ENCODE results near the gene ZBTB40.

ZBTB40 gene

DNA sequence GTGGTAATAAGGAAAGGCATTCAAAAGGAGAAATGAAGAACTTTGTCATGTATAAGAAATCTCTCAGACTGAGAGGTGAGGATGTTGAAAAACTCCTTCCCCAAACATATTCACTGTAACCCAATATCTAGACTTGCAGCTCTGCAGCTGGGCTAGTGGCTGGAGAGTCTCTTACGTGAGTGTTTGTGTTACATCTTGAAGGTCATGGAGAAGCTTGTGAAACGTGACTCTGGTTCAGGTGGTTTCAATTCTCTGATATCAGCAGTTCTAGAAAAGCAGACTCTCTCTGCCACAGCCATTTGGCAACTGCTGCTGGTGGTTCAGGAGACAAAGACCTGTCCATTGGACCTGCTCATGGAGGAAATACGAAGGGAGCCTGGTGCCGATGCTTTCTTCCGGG is 56.7 kb downstream of the ZBTB40 start:
- Histone ChIP-seq H3K36me3 (ENCODE audit: control insufficient read depth, insufficient read depth, low read length, severe bottlenecking) (peaks cover 74% of the 10 kb centered on the region), H3K9ac (ENCODE audit: low read length) (no peak overlapping the region), H3K9me3 (ENCODE audit: control insufficient read depth, low read length) (no peaks in the 10 kb centered on the region), H3K27me3 (replicated peaks; ENCODE audit: control insufficient read depth, insufficient read depth, low read length) (no peaks in the 10 kb centered on the region), H3K4me1 (ENCODE audit: control insufficient read depth, insufficient read depth, low read length) (peaks cover 16% of the 10 kb centered on the region), H3K4me3 (ENCODE audit: low read length) (no peak overlapping the region)
- peak; percentile 13 for DNase-seq (ENCODE audit: low read depth)

DNA sequence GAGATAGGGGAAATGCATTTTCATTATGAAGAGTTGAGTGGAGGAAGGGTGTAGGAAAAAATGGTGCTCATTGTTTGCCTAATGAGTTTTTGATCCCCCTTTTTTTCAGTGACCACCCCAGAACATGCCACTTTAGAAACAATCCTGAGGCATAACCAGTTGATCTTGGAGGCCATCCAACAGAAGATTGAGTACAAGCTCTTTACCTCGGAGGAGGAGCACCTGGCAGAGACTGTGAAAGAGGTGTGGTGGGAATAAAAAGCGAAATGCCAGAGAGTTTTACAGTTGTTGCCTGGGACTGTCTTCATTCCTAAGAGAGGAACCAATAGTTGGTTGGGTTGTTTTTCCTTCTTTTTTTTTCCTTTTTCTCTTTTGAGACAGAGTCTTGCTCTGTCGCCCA is 57.3 kb downstream of the ZBTB40 start:
- no peak for DNase-seq (ENCODE audit: low read depth)

GRCh38 chr1:22509815-22510214 is 58.2 kb downstream of the ZBTB40 start:
- H3K4me3 ChIP-seq (ENCODE audit: low read length): no peak overlapping the region
- no peak overlapping the region for H3K9ac ChIP-seq (ENCODE audit: low read length)
- DNase-seq (ENCODE audit: low read depth): peak; percentile 41
- no peaks in the 10 kb centered on the region for H3K9me3 ChIP-seq (ENCODE audit: control insufficient read depth, low read length)
- peaks cover 2% of the 10 kb centered on the region for H3K4me1 ChIP-seq (ENCODE audit: control insufficient read depth, insufficient read depth, low read length)
- peaks cover 87% of the 10 kb centered on the region for H3K36me3 ChIP-seq (ENCODE audit: control insufficient read depth, insufficient read depth, low read length, severe bottlenecking)
- H3K27me3 ChIP-seq (replicated peaks; ENCODE audit: control insufficient read depth, insufficient read depth, low read length): no peaks in the 10 kb centered on the region

More for the DNA sequence above, 57.3 kb downstream of the ZBTB40 start:
- H3K4me3 ChIP-seq (ENCODE audit: low read length): no peak overlapping the region
- H3K36me3 ChIP-seq (ENCODE audit: control insufficient read depth, insufficient read depth, low read length, severe bottlenecking): peaks cover 79% of the 10 kb centered on the region
- no peaks in the 10 kb centered on the region for H3K9me3 ChIP-seq (ENCODE audit: control insufficient read depth, low read length)
- H3K27me3 ChIP-seq (replicated peaks; ENCODE audit: control insufficient read depth, insufficient read depth, low read length): no peaks in the 10 kb centered on the region
- no peak overlapping the region for H3K9ac ChIP-seq (ENCODE audit: low read length)
- H3K4me1 ChIP-seq (ENCODE audit: control insufficient read depth, insufficient read depth, low read length): peaks cover 10% of the 10 kb centered on the region

DNA sequence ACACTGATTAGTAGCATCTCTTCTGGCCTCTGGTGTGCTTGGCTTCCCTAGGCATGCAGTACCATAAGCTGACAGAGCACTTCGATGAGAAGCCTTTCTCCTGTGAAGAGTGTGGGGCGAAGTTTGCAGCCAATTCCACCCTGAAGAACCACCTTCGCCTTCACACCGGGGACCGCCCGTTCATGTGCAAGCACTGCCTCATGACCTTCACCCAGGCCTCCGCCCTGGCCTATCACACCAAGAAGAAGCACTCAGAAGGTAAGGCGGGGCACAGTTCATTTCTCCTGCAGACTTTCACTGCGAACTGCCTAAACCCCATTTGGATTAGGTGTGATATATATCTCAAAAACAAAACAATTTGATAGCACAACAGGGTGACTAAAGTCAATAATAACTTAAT is 61.2 kb downstream of the ZBTB40 start:
- Histone ChIP-seq H3K9me3 (ENCODE audit: control insufficient read depth, low read length) (no peaks in the 10 kb centered on the region), H3K36me3 (ENCODE audit: control insufficient read depth, insufficient read depth, low read length, severe bottlenecking) (peaks cover 96% of the 10 kb centered on the region), H3K4me1 (ENCODE audit: control insufficient read depth, insufficient read depth, low read length) (no peaks in the 10 kb centered on the region), H3K9ac (ENCODE audit: low read length) (no peak overlapping the region), H3K27me3 (replicated peaks; ENCODE audit: control insufficient read depth, insufficient read depth, low read length) (no peaks in the 10 kb centered on the region), H3K4me3 (ENCODE audit: low read length) (no peak overlapping the region)
- no peak for DNase-seq (ENCODE audit: low read depth)

GRCh38 chr1:22516906-22517571 is 65.4 kb downstream of the ZBTB40 start:
- H3K27me3 ChIP-seq (replicated peaks; ENCODE audit: control insufficient read depth, insufficient read depth, low read length): no peaks in the 10 kb centered on the region
- H3K36me3 ChIP-seq (ENCODE audit: control insufficient read depth, insufficient read depth, low read length, severe bottlenecking): peaks cover 95% of the 10 kb centered on the region
- H3K9me3 ChIP-seq (ENCODE audit: control insufficient read depth, low read length): no peaks in the 10 kb centered on the region
- no peak overlapping the region for H3K4me3 ChIP-seq (ENCODE audit: low read length)
- H3K9ac ChIP-seq (ENCODE audit: low read length): no peak overlapping the region
- DNase-seq (ENCODE audit: low read depth): no peak
- no peaks in the 10 kb centered on the region for H3K4me1 ChIP-seq (ENCODE audit: control insufficient read depth, insufficient read depth, low read length)

DNA sequence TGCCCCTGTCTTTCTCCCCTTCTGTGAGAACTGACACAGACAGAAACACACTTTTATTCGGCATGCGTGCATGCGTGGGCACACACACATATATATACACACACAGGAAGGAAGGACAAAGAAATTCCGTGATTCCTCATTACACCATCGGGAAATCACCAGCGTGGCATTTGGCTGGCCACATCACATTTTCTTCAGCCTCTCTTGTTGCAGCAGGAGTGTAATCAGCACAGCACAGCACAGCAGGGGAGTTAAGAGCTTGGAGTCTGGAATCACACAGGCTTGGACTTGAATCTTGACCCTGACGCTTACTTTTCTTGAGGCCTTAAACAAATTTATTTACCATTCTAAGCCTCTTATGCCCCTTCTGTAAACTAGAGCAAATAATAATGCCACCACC is 66.3 kb downstream of the ZBTB40 start:
- Histone ChIP-seq H3K36me3 (ENCODE audit: control insufficient read depth, insufficient read depth, low read length, severe bottlenecking) (peaks cover 92% of the 10 kb centered on the region), H3K4me1 (ENCODE audit: control insufficient read depth, insufficient read depth, low read length) (no peaks in the 10 kb centered on the region), H3K27me3 (replicated peaks; ENCODE audit: control insufficient read depth, insufficient read depth, low read length) (no peaks in the 10 kb centered on the region), H3K4me3 (ENCODE audit: low read length) (no peak overlapping the region), H3K9ac (ENCODE audit: low read length) (no peak overlapping the region), H3K9me3 (ENCODE audit: control insufficient read depth, low read length) (no peaks in the 10 kb centered on the region)
- DNase-seq (ENCODE audit: low read depth): no peak

DNA sequence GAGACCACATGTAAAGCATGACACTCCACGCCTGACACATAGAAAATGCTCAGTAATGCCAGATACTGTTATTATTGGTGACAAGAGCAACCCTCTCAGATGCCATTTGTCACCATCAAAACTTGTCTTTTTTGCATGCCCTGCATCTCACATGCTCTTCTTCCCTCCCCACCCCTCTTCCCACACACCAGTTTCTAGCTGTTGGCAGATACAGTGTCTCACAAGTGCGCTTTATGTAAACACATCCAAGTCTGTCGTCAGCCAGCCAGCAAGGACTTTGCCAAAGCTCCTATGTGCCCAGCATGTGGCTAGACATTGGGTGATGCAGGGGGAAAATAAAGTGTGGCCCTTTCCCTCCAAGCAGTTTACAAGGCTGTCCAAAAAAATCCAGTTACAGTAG is 66.7 kb downstream of the ZBTB40 start:
- Histone ChIP-seq H3K9ac (ENCODE audit: low read length) (no peak overlapping the region), H3K27me3 (replicated peaks; ENCODE audit: control insufficient read depth, insufficient read depth, low read length) (no peaks in the 10 kb centered on the region), H3K36me3 (ENCODE audit: control insufficient read depth, insufficient read depth, low read length, severe bottlenecking) (peaks cover 92% of the 10 kb centered on the region), H3K9me3 (ENCODE audit: control insufficient read depth, low read length) (no peaks in the 10 kb centered on the region), H3K4me1 (ENCODE audit: control insufficient read depth, insufficient read depth, low read length) (no peaks in the 10 kb centered on the region), H3K4me3 (ENCODE audit: low read length) (no peak overlapping the region)
- no peak for DNase-seq (ENCODE audit: low read depth)

- Histone ChIP-seq H3K27me3 (replicated peaks; ENCODE audit: control insufficient read depth, insufficient read depth, low read length) (no peaks in the 10 kb centered on the region), H3K36me3 (ENCODE audit: control insufficient read depth, insufficient read depth, low read length, severe bottlenecking) (peaks cover 92% of the 10 kb centered on the region), H3K4me1 (ENCODE audit: control insufficient read depth, insufficient read depth, low read length) (no peaks in the 10 kb centered on the region), H3K4me3 (ENCODE audit: low read length) (no peak overlapping the region), H3K9ac (ENCODE audit: low read length) (no peak overlapping the region), H3K9me3 (ENCODE audit: control insufficient read depth, low read length) (no peaks in the 10 kb centered on the region)
- DNase-seq (ENCODE audit: low read depth): no peak
Measured at GRCh38 chr1:22520871-22521270, 69.2 kb downstream of the ZBTB40 start.

DNA sequence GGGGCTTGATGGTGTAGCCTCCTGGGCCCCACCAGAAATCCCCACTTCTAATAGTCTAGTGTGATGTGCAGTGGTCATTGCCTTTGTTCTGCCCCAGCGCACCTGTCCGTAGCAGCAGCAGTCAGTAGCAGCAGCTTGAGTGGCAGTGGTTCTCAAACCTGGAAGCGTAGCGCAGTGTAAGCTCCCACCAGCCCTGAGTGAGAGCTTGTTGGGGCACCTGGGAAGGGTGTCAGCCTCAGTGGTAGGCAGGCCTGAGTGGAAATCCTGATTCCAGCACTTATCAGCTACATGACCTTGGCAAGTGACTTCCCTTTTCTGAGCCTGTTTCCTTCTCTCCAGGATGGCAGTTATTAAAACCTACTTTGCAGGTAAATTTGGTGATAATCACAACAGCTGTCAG is 70.0 kb downstream of the ZBTB40 start:
- H3K36me3 ChIP-seq (ENCODE audit: control insufficient read depth, insufficient read depth, low read length, severe bottlenecking): peaks cover 93% of the 10 kb centered on the region
- H3K4me3 ChIP-seq (ENCODE audit: low read length): no peak overlapping the region
- H3K27me3 ChIP-seq (replicated peaks; ENCODE audit: control insufficient read depth, insufficient read depth, low read length): no peaks in the 10 kb centered on the region
- no peaks in the 10 kb centered on the region for H3K4me1 ChIP-seq (ENCODE audit: control insufficient read depth, insufficient read depth, low read length)
- no peaks in the 10 kb centered on the region for H3K9me3 ChIP-seq (ENCODE audit: control insufficient read depth, low read length)
- H3K9ac ChIP-seq (ENCODE audit: low read length): no peak overlapping the region
- no peak for DNase-seq (ENCODE audit: low read depth)

GRCh38 chr1:22522221-22522743 is 70.6 kb downstream of the ZBTB40 start:
- H3K9me3 ChIP-seq (ENCODE audit: control insufficient read depth, low read length): no peaks in the 10 kb centered on the region
- no peak overlapping the region for H3K4me3 ChIP-seq (ENCODE audit: low read length)
- no peak for DNase-seq (ENCODE audit: low read depth)
- no peak overlapping the region for H3K9ac ChIP-seq (ENCODE audit: low read length)
- no peaks in the 10 kb centered on the region for H3K27me3 ChIP-seq (replicated peaks; ENCODE audit: control insufficient read depth, insufficient read depth, low read length)
- H3K4me1 ChIP-seq (ENCODE audit: control insufficient read depth, insufficient read depth, low read length): no peaks in the 10 kb centered on the region
- H3K36me3 ChIP-seq (ENCODE audit: control insufficient read depth, insufficient read depth, low read length, severe bottlenecking): peaks cover 93% of the 10 kb centered on the region

DNA sequence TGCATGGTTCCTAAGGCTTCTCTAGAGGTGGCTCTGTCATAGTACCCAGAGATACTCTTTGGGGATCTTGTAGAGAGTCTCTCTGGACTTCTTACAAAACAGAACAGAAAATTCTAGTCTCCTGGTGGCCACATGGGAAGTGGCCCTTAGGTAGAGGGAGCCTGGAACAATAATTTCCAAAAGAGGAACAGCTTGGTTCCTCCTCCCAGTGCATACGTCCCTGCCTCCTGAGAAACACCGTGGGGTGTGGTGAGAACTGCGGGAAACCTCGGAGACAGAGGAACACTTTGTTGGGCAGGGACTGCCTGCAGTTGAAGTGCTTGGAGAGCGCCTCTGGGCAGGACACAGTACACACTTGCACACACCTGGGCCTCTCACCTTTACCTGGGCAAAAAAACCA is 72.8 kb downstream of the ZBTB40 start:
- Histone ChIP-seq H3K9ac (ENCODE audit: low read length) (no peak overlapping the region), H3K4me3 (ENCODE audit: low read length) (no peak overlapping the region), H3K36me3 (ENCODE audit: control insufficient read depth, insufficient read depth, low read length, severe bottlenecking) (peaks cover 75% of the 10 kb centered on the region), H3K27me3 (replicated peaks; ENCODE audit: control insufficient read depth, insufficient read depth, low read length) (no peaks in the 10 kb centered on the region), H3K4me1 (ENCODE audit: control insufficient read depth, insufficient read depth, low read length) (no peaks in the 10 kb centered on the region), H3K9me3 (ENCODE audit: control insufficient read depth, low read length) (no peaks in the 10 kb centered on the region)
- no peak for DNase-seq (ENCODE audit: low read depth)

GRCh38 chr1:22525211-22525610 is 73.6 kb downstream of the ZBTB40 start:
- no peak overlapping the region for H3K9ac ChIP-seq (ENCODE audit: low read length)
- H3K27me3 ChIP-seq (replicated peaks; ENCODE audit: control insufficient read depth, insufficient read depth, low read length): no peaks in the 10 kb centered on the region
- H3K9me3 ChIP-seq (ENCODE audit: control insufficient read depth, low read length): no peaks in the 10 kb centered on the region
- peaks cover 2% of the 10 kb centered on the region for H3K4me1 ChIP-seq (ENCODE audit: control insufficient read depth, insufficient read depth, low read length)
- H3K36me3 ChIP-seq (ENCODE audit: control insufficient read depth, insufficient read depth, low read length, severe bottlenecking): peaks cover 68% of the 10 kb centered on the region
- no peak overlapping the region for H3K4me3 ChIP-seq (ENCODE audit: low read length)
- DNase-seq (ENCODE audit: low read depth): no peak
